IPS-20b (cell line): Measurements from ENCODE around the gene ARFGEF3.

Experiments
- H3K27ac ChIP-seq: one replicate; pipeline ENCODE4 v1.5.1; 2013; ENCODE audit warnings: low read length
- H3K27me3 ChIP-seq: 2 replicates; pipeline ENCODE4 v1.6.1; 2013; ENCODE audit warnings: mild to moderate bottlenecking, low read length, inconsistent platforms; ENCODE audit not compliant: insufficient read depth
- H3K36me3 ChIP-seq: 2 replicates; pipeline ENCODE4 v1.6.1; 2013; ENCODE audit warnings: low read depth, mild to moderate bottlenecking, inconsistent platforms, low read length, moderate library complexity; ENCODE audit not compliant: insufficient read depth
- H3K4me1 ChIP-seq: 2 replicates; pipeline ENCODE4 v1.6.1; 2013; ENCODE audit warnings: mild to moderate bottlenecking, control low read depth, inconsistent platforms, low read length, moderate library complexity; ENCODE audit not compliant: insufficient read depth
- H3K4me3 ChIP-seq: 2 replicates; pipeline ENCODE4 v1.5.1; 2013; ENCODE audit warnings: mild to moderate bottlenecking, low read length, inconsistent platforms
- H3K9ac ChIP-seq: 2 replicates; pipeline ENCODE4 v1.6.1; 2013; ENCODE audit warnings: low read depth, mild to moderate bottlenecking, inconsistent platforms, low read length, moderate library complexity
- H3K9me3 ChIP-seq: 2 replicates; pipeline ENCODE4 v1.6.1; 2013; ENCODE audit warnings: mild to moderate bottlenecking, low read depth, low read length, inconsistent platforms; ENCODE audit not compliant: insufficient read depth

The ARFGEF3 gene

DNA sequence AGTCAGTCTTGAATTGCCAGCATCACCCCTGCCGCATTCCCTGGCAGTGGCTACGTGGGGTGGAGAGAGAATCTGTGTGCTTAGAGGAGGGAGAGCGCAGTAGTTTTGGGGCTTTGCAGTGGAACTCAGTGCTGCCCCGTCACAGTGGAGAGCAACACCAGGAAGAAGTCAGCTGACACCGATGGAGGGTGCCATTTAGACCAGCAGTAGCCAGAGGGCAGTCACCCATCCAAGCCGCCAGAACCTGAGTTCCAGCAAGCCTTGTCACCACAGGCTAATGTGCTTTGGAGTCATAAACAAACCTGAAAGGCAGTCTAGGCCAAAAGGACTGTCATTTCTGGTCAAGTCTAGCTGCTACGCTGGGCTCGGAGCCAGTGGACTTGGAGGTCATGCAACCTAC lies 32.5 kb upstream of the ARFGEF3 start:
- Histone ChIP-seq H3K27me3 (no peaks in the 10 kb centered on the region), H3K4me1 (no peaks in the 10 kb centered on the region), H3K36me3 (no peaks in the 10 kb centered on the region), H3K9ac (no peak overlapping the region), H3K27ac (no peak overlapping the region), H3K9me3 (no peaks in the 10 kb centered on the region; the same call in 1 of the 2 replicates), H3K4me3 (no peak overlapping the region)

DNA sequence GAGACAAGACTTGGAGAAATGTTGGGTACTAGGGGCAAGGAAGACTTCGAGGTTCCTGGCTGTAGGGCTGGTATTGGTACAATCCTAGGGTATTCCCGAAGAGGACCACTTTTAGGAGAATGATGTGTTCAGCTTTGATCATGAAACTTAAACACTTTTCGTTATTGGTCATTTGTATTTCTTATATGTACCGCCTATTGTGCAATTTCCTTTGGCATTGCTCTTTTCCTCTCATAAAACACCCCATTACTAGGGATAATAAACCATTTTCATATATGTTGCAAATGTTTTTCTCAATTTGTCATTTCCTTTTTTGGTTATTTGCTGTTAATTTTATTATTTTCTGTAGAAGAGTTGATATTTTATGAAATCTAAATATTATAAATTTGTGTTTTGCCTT lies 18.9 kb upstream of the ARFGEF3 start:
- H3K4me3 ChIP-seq = no peak overlapping the region
- no peak overlapping the region for H3K27ac ChIP-seq
- H3K9ac ChIP-seq = no peak overlapping the region
- H3K36me3 ChIP-seq = no peaks in the 10 kb centered on the region
- H3K4me1 ChIP-seq = no peaks in the 10 kb centered on the region
- no peaks in the 10 kb centered on the region for H3K9me3 ChIP-seq
- no peaks in the 10 kb centered on the region for H3K27me3 ChIP-seq

DNA sequence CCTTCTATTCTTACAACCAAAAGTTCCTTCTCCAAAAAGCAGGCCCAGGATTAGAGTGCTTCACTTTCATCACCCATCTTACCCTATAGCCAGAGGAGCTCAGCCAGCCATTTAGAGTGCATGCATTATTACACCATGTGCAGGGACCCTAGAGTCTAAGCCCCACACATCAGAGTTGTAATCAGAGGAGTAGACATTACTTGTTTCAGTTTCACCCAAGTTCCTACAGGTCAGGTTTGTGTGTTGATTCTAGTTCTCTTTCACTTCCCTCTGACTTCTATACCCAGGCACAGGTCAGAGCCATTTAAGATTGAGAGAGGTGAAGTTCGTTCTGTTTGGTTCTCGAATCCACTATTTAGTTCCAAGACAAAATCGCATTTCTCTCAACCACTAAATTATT lies 16.3 kb upstream of the ARFGEF3 start:
- no peaks in the 10 kb centered on the region for H3K27me3 ChIP-seq
- H3K36me3 ChIP-seq = no peaks in the 10 kb centered on the region
- H3K4me3 ChIP-seq = no peak overlapping the region
- H3K9me3 ChIP-seq = no peaks in the 10 kb centered on the region
- H3K27ac ChIP-seq = no peak overlapping the region
- H3K9ac ChIP-seq = no peak overlapping the region
- H3K4me1 ChIP-seq = no peaks in the 10 kb centered on the region

DNA sequence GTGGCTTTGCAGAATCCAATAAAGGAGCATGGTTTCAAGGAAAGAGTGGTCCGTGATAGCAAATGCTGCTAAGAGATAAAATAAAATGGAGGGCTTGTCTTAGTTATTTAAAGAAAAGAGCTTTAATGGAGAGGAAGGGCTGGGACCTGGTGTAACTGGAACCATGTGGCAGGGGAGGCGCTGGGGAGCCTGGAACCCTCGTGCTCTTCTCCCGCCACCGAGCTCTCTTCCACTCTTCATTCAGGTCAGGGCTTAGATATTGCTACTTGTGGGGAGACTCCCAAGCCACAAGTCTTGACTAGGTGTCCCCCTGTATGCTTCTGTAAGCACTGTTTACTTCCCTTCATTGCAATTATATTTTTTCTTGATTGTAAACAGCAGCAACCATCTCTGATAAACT lies 15.2 kb upstream of the ARFGEF3 start:
- Histone ChIP-seq H3K9me3 (no peaks in the 10 kb centered on the region), H3K27ac (no peak overlapping the region), H3K27me3 (no peaks in the 10 kb centered on the region), H3K9ac (no peak overlapping the region), H3K4me1 (no peaks in the 10 kb centered on the region), H3K4me3 (no peak overlapping the region), H3K36me3 (no peaks in the 10 kb centered on the region)

DNA sequence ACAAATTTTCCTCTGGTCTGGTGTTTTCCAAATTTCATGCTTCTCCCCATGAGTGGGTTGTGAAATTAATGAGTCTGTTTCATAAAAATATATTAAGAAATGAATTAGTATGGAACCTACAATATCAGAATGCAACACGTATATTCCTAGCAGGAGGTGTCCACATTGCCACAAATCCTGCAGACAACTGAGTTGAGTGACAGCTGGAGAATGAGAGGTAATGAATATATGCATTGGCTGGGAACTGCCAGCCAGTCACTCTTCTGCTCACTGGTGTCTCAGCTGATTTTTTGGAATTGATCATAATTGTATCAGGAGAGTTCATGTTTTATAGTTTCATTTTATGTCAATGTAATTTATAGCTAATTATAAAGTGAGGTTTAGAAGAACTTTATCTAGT lies 6.3 kb upstream of the ARFGEF3 start:
- Histone ChIP-seq H3K4me1 (no peaks in the 10 kb centered on the region; the same call in 1 of the 2 replicates), H3K4me3 (no peak overlapping the region), H3K27ac (no peak overlapping the region), H3K9me3 (no peaks in the 10 kb centered on the region; the same call in 1 of the 2 replicates), H3K27me3 (peaks cover 3% of the 10 kb centered on the region), H3K36me3 (no peaks in the 10 kb centered on the region), H3K9ac (no peak overlapping the region)

DNA sequence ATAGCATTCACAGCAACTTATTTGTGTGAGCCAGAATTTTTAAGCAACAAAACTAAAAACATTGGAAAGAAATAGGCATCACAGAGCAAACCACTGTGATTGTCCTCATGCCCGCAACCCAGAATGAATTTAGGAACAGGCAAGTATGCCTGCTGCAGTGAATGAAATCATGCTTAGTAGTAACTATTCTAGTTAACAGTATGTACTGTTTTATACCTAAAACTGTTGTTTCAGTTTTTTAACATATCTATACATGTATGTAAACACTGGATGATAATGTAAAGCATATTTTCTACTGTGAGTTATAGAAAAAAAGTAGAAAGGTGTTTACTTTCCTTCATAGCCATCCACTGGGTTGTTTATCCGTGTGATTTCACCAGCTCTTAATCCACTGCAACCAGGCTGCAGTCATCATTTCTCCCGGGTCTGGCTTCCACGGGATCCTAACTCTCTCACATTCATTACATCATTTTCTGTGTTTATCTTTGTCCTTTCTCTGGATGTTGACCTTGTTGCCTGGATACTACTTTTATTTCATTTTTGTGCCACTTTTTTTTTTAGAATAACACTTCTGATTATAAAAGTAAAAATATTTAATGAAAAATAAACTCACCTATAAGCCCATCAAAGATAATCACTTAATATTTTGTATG lies 3.6 kb upstream of the ARFGEF3 start:
- no peak overlapping the region for H3K27ac ChIP-seq
- no peak overlapping the region for H3K4me3 ChIP-seq
- no peaks in the 10 kb centered on the region for H3K36me3 ChIP-seq
- H3K27me3 ChIP-seq = peaks cover 26% of the 10 kb centered on the region
- no peak overlapping the region for H3K9ac ChIP-seq
- no peaks in the 10 kb centered on the region; the same call in 1 of the 2 replicates for H3K9me3 ChIP-seq
- H3K4me1 ChIP-seq = peaks cover 6% of the 10 kb centered on the region

DNA sequence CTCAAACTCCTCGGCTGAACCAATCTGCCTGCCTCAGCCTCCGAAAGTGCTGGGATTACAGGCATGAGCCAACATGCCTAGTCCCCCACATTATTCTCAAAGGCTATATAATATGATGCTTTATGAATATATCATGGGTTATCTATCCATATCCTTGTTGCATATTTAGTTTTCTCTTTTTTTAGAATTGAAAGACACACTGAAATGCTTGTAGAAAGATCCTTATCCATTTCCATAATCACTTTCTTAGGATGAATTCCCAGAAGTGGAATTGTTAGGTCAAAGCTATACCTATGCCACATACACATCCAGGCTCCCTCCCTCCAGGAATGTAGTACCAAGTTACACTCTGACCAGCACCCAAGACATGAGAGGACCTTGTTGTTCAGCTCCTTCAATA lies 2.5 kb upstream of the ARFGEF3 start:
- Histone ChIP-seq H3K4me3 (no peak overlapping the region), H3K9ac (no peak overlapping the region), H3K27ac (no peak overlapping the region), H3K9me3 (no peaks in the 10 kb centered on the region), H3K27me3 (peaks cover 37% of the 10 kb centered on the region), H3K4me1 (peaks cover 12% of the 10 kb centered on the region), H3K36me3 (no peaks in the 10 kb centered on the region)

DNA sequence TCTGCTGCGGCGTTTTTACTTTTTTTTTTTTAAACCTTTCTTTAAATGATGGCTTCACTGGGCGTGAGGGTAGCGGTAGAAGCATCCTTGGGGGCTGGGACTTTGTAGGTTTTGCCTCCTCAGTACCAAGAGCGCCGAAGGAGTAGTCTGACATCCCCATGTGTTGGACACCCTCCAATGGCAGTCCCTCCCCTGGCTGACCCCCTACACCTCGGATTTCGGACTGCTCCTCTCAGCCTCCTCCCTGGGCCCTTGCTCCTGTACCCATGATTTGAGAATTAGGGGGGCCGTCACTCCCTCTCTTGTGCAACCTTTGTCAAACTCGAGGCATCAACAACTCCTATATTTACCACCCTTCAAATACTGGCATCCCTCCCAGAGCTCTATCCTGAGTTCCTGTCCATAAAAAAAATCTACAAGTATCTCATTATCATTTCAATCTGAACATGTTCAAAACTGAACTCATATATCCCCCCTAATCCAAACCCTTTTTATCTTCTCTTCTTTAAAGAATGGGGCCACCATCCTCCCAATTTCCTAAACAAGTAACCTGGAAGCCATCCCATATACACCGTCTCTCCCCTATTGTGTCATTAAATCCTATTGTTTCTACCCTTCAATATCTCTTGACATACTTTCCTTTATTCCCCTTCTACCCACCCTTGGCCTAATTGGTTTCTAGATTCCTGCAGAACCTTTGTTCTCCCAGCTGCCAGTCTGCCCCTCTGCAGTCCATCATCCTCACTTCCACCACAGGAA lies 1.2 kb upstream of the ARFGEF3 start:
- peaks cover 41% of the 10 kb centered on the region for H3K27me3 ChIP-seq
- H3K4me3 ChIP-seq = peak overlapping the region; percentile 82

DNA sequence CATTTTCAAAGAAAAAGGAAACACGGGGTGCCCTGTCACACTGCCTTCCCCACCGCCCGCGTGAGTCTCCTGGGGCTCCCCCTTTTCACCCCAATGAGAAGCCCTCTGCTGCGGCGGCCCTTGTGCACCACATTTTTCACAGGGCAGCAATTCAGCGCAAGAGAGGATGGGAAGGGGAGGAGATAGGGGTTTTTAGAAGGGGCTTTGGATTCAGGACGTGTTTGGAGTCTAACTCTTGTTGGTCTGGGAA lies 726 bp upstream of the ARFGEF3 start:
- Histone ChIP-seq H3K36me3 (no peaks in the 10 kb centered on the region), H3K27me3 (peaks cover 41% of the 10 kb centered on the region), H3K9me3 (no peaks in the 10 kb centered on the region), H3K4me3 (peak overlapping the region; percentile 82), H3K9ac (peak overlapping the region; percentile 55; the same call in 1 of the 2 replicates), H3K4me1 (peaks cover 12% of the 10 kb centered on the region), H3K27ac (no peak overlapping the region)

More for the DNA sequence above, 1.2 kb upstream of the ARFGEF3 start:
- Histone ChIP-seq H3K9ac (peak overlapping the region; percentile 55; the same call in 1 of the 2 replicates), H3K9me3 (no peaks in the 10 kb centered on the region), H3K27ac (no peak overlapping the region), H3K36me3 (no peaks in the 10 kb centered on the region), H3K4me1 (peaks cover 12% of the 10 kb centered on the region)

DNA sequence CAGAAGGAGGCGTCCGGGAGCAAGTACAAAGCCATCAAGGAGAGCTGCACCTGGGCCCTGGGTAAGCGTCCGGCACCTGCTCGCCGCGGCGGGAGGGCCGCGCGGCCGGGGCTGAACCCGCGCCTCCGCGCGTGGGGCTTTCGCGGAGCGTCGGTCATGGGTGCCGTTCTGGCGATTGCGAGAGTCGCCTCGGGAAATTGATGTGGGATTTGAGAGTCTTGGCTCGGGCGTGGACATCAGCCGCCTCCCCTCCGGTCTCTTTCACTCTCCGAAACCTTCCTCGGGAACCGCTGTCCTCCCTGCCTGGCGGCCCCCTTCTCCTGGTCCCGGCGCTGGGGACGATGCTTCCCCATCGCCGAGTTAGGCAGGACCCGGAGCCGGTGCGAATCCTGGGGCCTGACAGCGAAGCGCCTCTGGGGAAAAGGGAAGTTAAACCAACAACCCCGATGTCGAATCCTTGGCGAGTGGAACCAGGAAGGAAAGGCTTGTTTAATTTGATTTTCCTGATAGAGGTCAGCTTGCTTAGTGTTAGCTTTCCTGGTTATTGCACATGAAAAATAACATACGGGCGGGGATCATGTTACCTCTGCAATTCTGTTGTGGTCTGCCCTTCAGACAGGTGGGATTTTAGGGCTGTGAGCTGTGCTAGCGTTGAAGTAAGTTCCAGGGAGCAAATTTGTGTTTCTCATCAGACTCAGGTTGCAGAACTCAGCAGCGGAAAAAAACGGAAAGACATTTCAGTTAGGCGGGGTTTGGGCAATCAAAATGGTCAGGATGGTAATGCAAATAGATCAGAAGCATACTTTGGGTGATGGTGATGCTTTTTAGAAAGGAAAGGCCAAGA lies 594 bp downstream of the ARFGEF3 start:
- Histone ChIP-seq H3K4me3 (peak overlapping the region; percentile 82), H3K27me3 (peaks cover 41% of the 10 kb centered on the region), H3K4me1 (peaks cover 12% of the 10 kb centered on the region), H3K9me3 (no peaks in the 10 kb centered on the region), H3K36me3 (no peaks in the 10 kb centered on the region), H3K9ac (peak overlapping the region; percentile 78; the same call in 1 of the 2 replicates), H3K27ac (no peak overlapping the region)

DNA sequence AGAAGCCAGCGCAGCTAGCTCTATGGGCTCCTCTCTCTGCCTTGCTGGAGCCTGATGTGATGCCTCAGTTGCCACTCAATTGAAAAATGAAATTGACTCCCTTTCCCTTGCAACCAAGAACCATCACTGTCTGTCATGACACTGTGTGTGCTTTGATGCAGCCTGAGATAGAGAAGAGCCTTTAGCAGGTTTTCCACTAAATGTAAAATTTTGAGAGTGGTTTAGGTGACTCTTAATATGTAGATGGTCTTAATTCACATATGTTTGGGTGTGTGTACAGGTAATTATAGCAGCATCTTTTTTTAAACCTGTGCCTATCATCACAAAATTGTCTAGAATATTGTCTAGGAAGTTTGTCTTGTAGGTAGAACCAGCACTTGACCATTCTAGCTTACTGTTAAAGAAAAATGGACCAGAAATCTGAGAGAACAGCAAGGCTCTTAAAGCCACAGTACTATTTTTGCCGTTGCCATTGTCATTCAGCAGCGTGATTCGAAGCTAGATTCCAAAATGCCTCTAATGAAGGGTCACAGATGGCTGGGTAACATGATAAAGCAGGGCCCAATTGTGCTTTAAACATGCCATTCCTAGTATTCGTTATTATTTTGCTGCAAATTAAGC lies 1.3 kb downstream of the ARFGEF3 start:
- Histone ChIP-seq H3K9ac (peak overlapping the region; percentile 78; the same call in 1 of the 2 replicates), H3K27me3 (peaks cover 41% of the 10 kb centered on the region), H3K27ac (no peak overlapping the region), H3K36me3 (no peaks in the 10 kb centered on the region), H3K4me1 (peaks cover 12% of the 10 kb centered on the region), H3K4me3 (peak overlapping the region; percentile 82), H3K9me3 (no peaks in the 10 kb centered on the region)
